K562 (cell line): ENCODE measurements around the gene EFCAB5. TPM values are rescaled to one million over a fixed set of nuclear protein-coding genes. Genes with fewer than 3 reads are reported as not detected.

Experiments
- ATAC-seq: fragments of 200-7000 bp; cut with Tn5 transposase; 3 replicates; pipeline ENCODE4 v1.9.1; 2020; ENCODE audit warnings: moderate library complexity
- BruUV-seq: library from RNA; stranded (reverse); fragments of 400-500 nt; replicated peaks from 2 replicates; lab custom pipeline; 2021; lab: Mats Ljungman, UMichigan
- CTCF ChIA-PET: fragments of 300-600 bp; formaldehyde crosslinking; extraction: SDS; loops from one replicate; lab custom pipeline; 2021; ENCODE audit warnings: low intra/inter-chr PET ratio; lab: Yijun Ruan, JAX
- POLR2A ChIA-PET: fragments of 300-600, 350-650 bp; sonication (Branson Sonifier 250); formaldehyde crosslinking; extraction: SDS; loops from one replicate; lab custom pipeline; 2021; ENCODE audit warnings: antibody characterized with exemption, inconsistent platforms; lab: Yijun Ruan, JAX
- DNase-seq, 4 experiments: peaks; one replicate each; pipeline versions ENCODE4 v3.0.0 to v3.0.0-alpha.2; 2011 to 2018; ENCODE audit warnings: low spot score in 3 of 4, mixed read lengths in 3 of 4; ENCODE audit errors: extremely low read depth in 1 of 4
- FAIRE-seq: peaks from 2 replicates; lab custom pipeline; 2011; peaks lifted over from hg19 to GRCh38; lab: Jason Lieb, UNC
- H2AFZ ChIP-seq: 2 replicates; pipeline ENCODE4 v1.6.0; 2011; ENCODE audit warnings: low read depth, low read length, control low read depth, inconsistent platforms
- H3K27ac ChIP-seq: fragments of 200-600 bp; 3 replicates; pipeline ENCODE4 v1.8.0; 2011; ENCODE audit warnings: low read depth, mild to moderate bottlenecking, control low read depth, inconsistent platforms, low read length, moderate library complexity, mixed read lengths; ENCODE audit errors: extremely low read depth
- H3K27me3 ChIP-seq, 2 experiments: fragments of 300-600 bp in 1 of 2; 2 replicates in 1 of 2; 3 replicates in 1 of 2; pipeline versions ENCODE4 v1.6.0 to v1.8.0; 2011; ENCODE audit warnings: inconsistent platforms in 2 of 2, low read length in 2 of 2, mild to moderate bottlenecking in 1 of 2, mixed read lengths in 1 of 2, moderate library complexity in 1 of 2; ENCODE audit not compliant: control insufficient read depth in 2 of 2, insufficient read depth in 2 of 2
- H3K36me3 ChIP-seq: fragments of 300-600 bp; 3 replicates; pipeline ENCODE4 v1.8.0; 2011; ENCODE audit warnings: mild to moderate bottlenecking, low read length, inconsistent platforms; ENCODE audit not compliant: control insufficient read depth, insufficient read depth
- H3K4me1 ChIP-seq, 2 experiments: fragments of 200-600 bp in 1 of 2; replicated peaks in 1 of 2; 2 replicates in 1 of 2; 3 replicates in 1 of 2; pipeline versions ENCODE4 v1.5.1 to v1.8.0; 2011; ENCODE audit warnings: inconsistent platforms in 2 of 2, low read length in 2 of 2, mild to moderate bottlenecking in 1 of 2, mixed read lengths in 1 of 2, moderate library complexity in 1 of 2; ENCODE audit not compliant: control insufficient read depth in 2 of 2, insufficient read depth in 2 of 2
- H3K4me2 ChIP-seq: 2 replicates; pipeline ENCODE4 v1.6.1; 2011; ENCODE audit warnings: low read length, control low read depth, inconsistent platforms, mixed read lengths; ENCODE audit not compliant: insufficient read depth
- H3K4me3 ChIP-seq: fragments of 200-600 bp; sonication (generic), shearing (Covaris generic); 2 replicates; pipeline ENCODE4 v1.5.1; 2016; ENCODE audit warnings: control low read depth, inconsistent platforms
- H3K79me2 ChIP-seq: fragments of 200-600 bp; 3 replicates; pipeline ENCODE4 v1.8.0; 2011; ENCODE audit warnings: low read length, inconsistent platforms; ENCODE audit not compliant: control insufficient read depth, insufficient read depth
- H3K9ac ChIP-seq, 2 experiments: 2 replicates each; pipeline versions ENCODE4 v1.6.0 to v1.6.1; 2011; ENCODE audit warnings: low read depth in 2 of 2, low read length in 2 of 2, control low read depth in 1 of 2, inconsistent platforms in 1 of 2, mild to moderate bottlenecking in 1 of 2, mixed read lengths in 1 of 2; ENCODE audit not compliant: insufficient read depth in 1 of 2
- H3K9me1 ChIP-seq: one replicate; pipeline ENCODE4 v1.6.0; 2011; ENCODE audit warnings: inconsistent platforms, mild to moderate bottlenecking, low read length, moderate library complexity; ENCODE audit not compliant: control insufficient read depth, insufficient read depth
- H3K9me3 ChIP-seq: replicated peaks from 2 replicates; pipeline ENCODE4 v1.5.1; 2011; ENCODE audit warnings: low read depth, low read length, inconsistent platforms; ENCODE audit not compliant: control insufficient read depth, insufficient read depth
- H4K20me1 ChIP-seq: replicated peaks from 2 replicates; pipeline ENCODE4 v1.6.1; 2011; ENCODE audit warnings: low read length, inconsistent platforms, mixed read lengths; ENCODE audit not compliant: control insufficient read depth, insufficient read depth
- NCOA6 ChIP-seq: fragments of 450-650 bp; IDR thresholded peaks from 2 replicates; pipeline ENCODE4 v1.6.1; 2017; ENCODE audit warnings: mild to moderate bottlenecking
- POLR2AphosphoS5 ChIP-seq: IDR thresholded peaks from 2 replicates; pipeline ENCODE4 v1.6.1; 2011; ENCODE audit warnings: mild to moderate bottlenecking, low read depth, low read length, moderate library complexity; ENCODE audit not compliant: control insufficient read depth, insufficient read depth
- PRPF4 ChIP-seq: fragments of 200-400 bp; formaldehyde crosslinking; IDR thresholded peaks from one replicate; pipeline ENCODE4 v1.6.1; 2017; ENCODE audit warnings: low read length, low read depth, mild to moderate bottlenecking; ENCODE audit not compliant: insufficient read depth, poor library complexity, severe bottlenecking
- TEAD2 ChIP-seq: fragments of 450-650 bp; IDR thresholded peaks from 2 replicates; pipeline ENCODE4 v1.6.1; 2016; ENCODE audit warnings: missing genetic modification characterization, control low read depth, missing compliant biosample characterization
- ZNF121 ChIP-seq: sonication (generic); formaldehyde crosslinking; conservative IDR thresholded peaks from 2 replicates; pipeline ENCODE4 v1.8.0; 2022; ENCODE audit warnings: missing genetic modification reagents
- WGBS: fragments of 100-300 bp; shearing (Covaris generic); methylation state at CpG from one replicate; pipeline ENCODE4 v1.1.6; 2016; ENCODE audit warnings: low coverage, mixed read lengths; ENCODE audit not compliant: insufficient coverage; ENCODE audit errors: missing lambda C conversion rate; 5-methylcytosine and 5-hydroxymethylcytosine counted together
- in situ Hi-C: fragments of 300-500 bp; cut with MboI; formaldehyde crosslinking; loops from 4 replicates; pipeline ENCODE4 v1.15.0; 2018; ENCODE audit warnings: inconsistent platforms, mixed read lengths
- intact Hi-C: fragments of 100-400 bp; cut with micrococcal nuclease; formaldehyde crosslinking; loops from 2 replicates; pipeline ENCODE4 v1.14.2; 2022
- polyA plus RNA-seq, 8 experiments: library from polyadenylated mRNA; depleted of rRNA in 4 of 8; stranded (reverse) in 5 of 8; unstranded in 3 of 8; fragments of >200 nt; fragmentation: Nextera tagmentation in 2 of 8; fragmentation: Illumina TruSeq in 1 of 8; extraction: Ambion mirVana in 2 of 8; extraction: Trizol in 1 of 8; gene quantifications; 2 replicates each; pipeline versions ENCODE4 v1.2.1 to v1.2.3, GENCODE V29; 2011 to 2014; ENCODE audit warnings: inconsistent platforms in 1 of 8, missing spikeins in 1 of 8
- total RNA-seq, 7 experiments: library from RNA; depleted of rRNA in 6 of 7; stranded (reverse); fragments of >200 nt in 6 of 7; fragmentation: Illumina TruSeq in 2 of 7; extraction: Trizol in 2 of 7; gene quantifications; 2 replicates each; pipeline versions ENCODE4 v1.2.1 to v1.2.3, GENCODE V29; 2011 to 2021; ENCODE audit warnings: low replicate concordance in 1 of 7
- TF ChIP-seq, protein P1 (sequence below): fragments of 450-650 bp; IDR thresholded peaks from 2 replicates; pipeline ENCODE4 v1.6.1; 2017; ENCODE audit warnings: mild to moderate bottlenecking, moderate library complexity

Gene EFCAB5
- total and polyA plus RNA-seq, 9 of the 15 experiments (the other 6 are each of a cell fraction or from before 2014, with no cell fraction given) = 0.06 to 0.11 TPM; not detected in 7

DNA sequence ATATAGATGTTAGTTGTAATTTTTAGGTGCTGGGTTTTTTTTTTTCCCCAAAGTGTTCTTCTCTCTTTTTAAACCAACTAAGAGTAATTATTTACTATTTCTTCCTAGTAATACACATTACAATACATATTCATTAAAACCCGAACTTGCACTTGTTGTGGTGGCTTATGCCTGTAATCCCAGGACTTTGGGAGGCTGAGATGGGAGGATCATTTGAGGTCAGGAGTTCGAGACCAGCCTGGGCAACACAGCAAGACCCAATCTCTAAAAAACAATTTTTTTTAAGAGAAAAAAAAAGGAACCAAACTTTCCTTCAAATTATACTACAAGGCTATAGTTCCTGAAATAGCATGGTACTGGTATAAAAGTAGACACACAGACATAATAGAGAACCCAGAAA lies 3.8 kb downstream of the EFCAB5 start:
- no peaks in the 10 kb centered on the region for H3K9me1 ChIP-seq
- peaks cover 0 to under 1% of the 10 kb centered on the region in 2 experiments; a peak in 1 of 5 replicates for H3K27me3 ChIP-seq
- TF ChIP-seq ZNF121 (CRISPR knock-in tag) (peak; percentile 65), TEAD2 (tag) (no peak), NCOA6 (no peak), POLR2AphosphoS5 (no peak), PRPF4 (no peak)
- TF ChIP-seq, protein P1, sequence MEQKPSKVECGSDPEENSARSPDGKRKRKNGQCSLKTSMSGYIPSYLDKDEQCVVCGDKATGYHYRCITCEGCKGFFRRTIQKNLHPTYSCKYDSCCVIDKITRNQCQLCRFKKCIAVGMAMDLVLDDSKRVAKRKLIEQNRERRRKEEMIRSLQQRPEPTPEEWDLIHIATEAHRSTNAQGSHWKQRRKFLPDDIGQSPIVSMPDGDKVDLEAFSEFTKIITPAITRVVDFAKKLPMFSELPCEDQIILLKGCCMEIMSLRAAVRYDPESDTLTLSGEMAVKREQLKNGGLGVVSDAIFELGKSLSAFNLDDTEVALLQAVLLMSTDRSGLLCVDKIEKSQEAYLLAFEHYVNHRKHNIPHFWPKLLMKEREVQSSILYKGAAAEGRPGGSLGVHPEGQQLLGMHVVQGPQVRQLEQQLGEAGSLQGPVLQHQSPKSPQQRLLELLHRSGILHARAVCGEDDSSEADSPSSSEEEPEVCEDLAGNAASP = no peak
- TF ChIP-seq, all 486 proteins: peak for 1
- Histone ChIP-seq H3K4me1 (no peaks in the 10 kb centered on the region), H3K4me3 (no peak overlapping the region), H3K4me2 (no peak overlapping the region), H3K36me3 (no peaks in the 10 kb centered on the region), H3K79me2 (no peaks in the 10 kb centered on the region), H2AFZ (no peak overlapping the region), H4K20me1 (no peaks in the 10 kb centered on the region), H3K27ac (no peak overlapping the region), H3K9ac (no peak overlapping the region), H3K9me3 (no peaks in the 10 kb centered on the region)
- no TSS peak for BruUV-seq
- WGBS = 0% methylated on average over 2 of the region's 2 CpGs
- ChIA-PET POLR2A (no interaction called here), CTCF (no interaction called here)
- DNase-seq = no peak
- no peak for ATAC-seq
- no peak for FAIRE-seq
- in situ Hi-C loops = no loop called here
- intact Hi-C loops = no loop called here
